ENCODE measurements around the gene DEDD2. TPM values are rescaled to one million over a fixed set of nuclear protein-coding genes. Genes with fewer than 3 reads are reported as not detected.

DEDD2 gene
- polyA plus RNA-seq, 3 donors = 125 to 141 (median 133) TPM

DNA sequence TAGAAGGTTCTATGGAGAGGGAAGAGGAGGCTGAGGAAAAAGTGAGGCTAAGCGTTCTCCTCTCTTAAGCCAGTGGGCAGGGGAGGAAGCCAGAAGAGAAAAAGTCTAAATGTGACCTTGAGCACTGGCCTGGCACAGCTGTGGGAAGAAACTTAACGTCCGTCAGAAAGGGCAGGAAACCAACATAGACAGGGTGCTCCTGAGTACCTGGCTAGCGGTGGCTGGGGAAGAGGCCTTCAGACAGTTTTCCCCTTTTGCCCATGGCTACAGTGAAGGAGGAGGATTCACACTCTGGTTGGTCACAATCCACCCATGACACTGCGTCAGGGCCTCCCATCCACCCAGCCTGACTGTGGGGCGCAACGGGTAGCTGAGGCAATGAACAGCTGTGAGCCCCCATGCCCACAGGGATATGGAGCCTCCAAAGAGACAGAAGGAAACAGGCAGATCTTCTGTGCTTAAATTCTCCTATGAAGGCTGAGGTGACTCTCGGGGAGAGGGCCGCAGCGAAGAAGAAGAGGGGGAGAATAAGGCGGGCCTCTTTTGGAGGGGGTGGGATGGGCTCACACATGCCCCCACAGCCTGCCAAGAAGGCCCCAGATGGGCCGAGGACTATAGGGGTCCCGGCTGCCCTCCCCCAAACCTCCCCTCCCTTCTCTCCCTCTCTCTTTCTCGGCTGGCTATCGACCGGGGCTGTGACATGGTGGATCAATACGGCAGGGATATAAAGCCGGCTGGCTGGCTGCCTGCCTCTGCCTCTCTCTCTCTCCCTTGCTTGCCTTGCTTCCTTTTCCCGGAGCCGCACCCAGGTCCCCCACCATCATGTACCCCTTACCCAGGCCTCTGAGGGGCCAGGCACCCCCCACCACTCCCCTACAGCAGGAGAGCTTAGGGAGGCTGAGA, 65.4 kb downstream of the DEDD2 start:
- Histone ChIP-seq H3K9ac (ENCODE audit: insufficient read depth, low read length, poor library complexity, severe bottlenecking) (no peak overlapping the region), H4K20me1 (ENCODE audit: insufficient read depth, low read length) (no peaks in the 10 kb centered on the region), H3K9me3 (replicated peaks in 1 of 2; ENCODE audit: control insufficient read depth in 1 of 2, insufficient read depth in 1 of 2, low read length in 2 of 2) (no peaks in the 10 kb centered on the region), H3K4me2 (replicated peaks; ENCODE audit: extremely low read depth, low read length, poor library complexity, severe bottlenecking) (no peak overlapping the region), H3K4me1 (ENCODE audit: control insufficient read depth in 1 of 2, insufficient read depth in 2 of 2, low read length in 2 of 2) (peaks cover 9% of the 10 kb centered on the region in 2 donors), H3K79me2 (ENCODE audit: insufficient read depth, low read length) (no peaks in the 10 kb centered on the region), H2AFZ (ENCODE audit: insufficient read depth, low read depth, low read length, poor library complexity, severe bottlenecking) (no peak overlapping the region), H3K27ac (ENCODE audit: low read depth in 1 of 2, low read length in 2 of 2) (no peak overlapping the region), H3K36me3 (replicated peaks in 1 of 2; ENCODE audit: control insufficient read depth in 1 of 2, insufficient read depth in 2 of 2, low read length in 2 of 2) (no peaks in the 10 kb centered on the region), H3K27me3 (ENCODE audit: control insufficient read depth in 2 of 2, insufficient read depth in 2 of 2, low read length in 2 of 2) (peaks cover 0 to 4% of the 10 kb centered on the region in 2 donors), H3K4me3 (replicated peaks in 1 of 3; ENCODE audit: low read depth in 2 of 3, low read length in 3 of 3) (no peak overlapping the region)
- Mint-ChIP-seq H3K27me3 (ENCODE audit: low read depth in 3 of 3) (peaks cover 18 to 31% (median 20%) of the 10 kb centered on the region in 3 donors), H3K36me3 (no peaks in the 10 kb centered on the region), H3K4me3 (no peak overlapping the region), H3K9me3 (peaks cover 0 to 2% (median 0%) of the 10 kb centered on the region in 7 donors), H3K27ac (peak overlapping the region in 1 of 7 donors; percentile 55), H3K4me1 (peaks cover 19% of the 10 kb centered on the region)
- WGBS (ENCODE audit: insufficient coverage) = 100% methylated on average over 8 of the region's 20 CpGs
- no peak for DNase-seq
- intact Hi-C loops (cut with micrococcal nuclease) = no loop called here
- TF ChIP-seq, protein P1, sequence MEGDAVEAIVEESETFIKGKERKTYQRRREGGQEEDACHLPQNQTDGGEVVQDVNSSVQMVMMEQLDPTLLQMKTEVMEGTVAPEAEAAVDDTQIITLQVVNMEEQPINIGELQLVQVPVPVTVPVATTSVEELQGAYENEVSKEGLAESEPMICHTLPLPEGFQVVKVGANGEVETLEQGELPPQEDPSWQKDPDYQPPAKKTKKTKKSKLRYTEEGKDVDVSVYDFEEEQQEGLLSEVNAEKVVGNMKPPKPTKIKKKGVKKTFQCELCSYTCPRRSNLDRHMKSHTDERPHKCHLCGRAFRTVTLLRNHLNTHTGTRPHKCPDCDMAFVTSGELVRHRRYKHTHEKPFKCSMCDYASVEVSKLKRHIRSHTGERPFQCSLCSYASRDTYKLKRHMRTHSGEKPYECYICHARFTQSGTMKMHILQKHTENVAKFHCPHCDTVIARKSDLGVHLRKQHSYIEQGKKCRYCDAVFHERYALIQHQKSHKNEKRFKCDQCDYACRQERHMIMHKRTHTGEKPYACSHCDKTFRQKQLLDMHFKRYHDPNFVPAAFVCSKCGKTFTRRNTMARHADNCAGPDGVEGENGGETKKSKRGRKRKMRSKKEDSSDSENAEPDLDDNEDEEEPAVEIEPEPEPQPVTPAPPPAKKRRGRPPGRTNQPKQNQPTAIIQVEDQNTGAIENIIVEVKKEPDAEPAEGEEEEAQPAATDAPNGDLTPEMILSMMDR (IDR thresholded peaks at IDR 0.05) = no peak

DNA sequence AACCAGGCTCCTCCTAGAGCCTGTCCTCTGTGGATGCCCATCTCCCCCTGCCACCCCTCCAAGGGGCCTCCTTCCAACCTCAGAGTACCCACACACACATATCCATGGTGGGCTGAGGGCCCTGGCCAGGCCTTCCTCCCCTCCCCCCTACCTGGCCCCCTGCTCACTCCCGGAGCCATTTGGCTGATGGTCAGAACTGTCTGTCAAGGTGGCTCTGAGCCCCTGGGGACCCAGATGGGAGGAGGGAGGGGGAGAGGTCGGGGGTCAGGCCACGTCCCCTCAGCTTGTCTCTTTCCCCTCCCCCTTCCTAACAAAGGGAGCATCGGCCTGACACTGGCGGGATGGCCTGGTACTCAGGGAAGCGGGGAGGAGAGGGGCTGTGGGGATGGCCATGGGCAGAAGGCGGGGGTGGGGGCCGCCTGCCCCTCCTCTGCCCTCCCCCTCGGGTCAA, 66.5 kb downstream of the DEDD2 start:
- Histone ChIP-seq H3K9me3 (replicated peaks in 1 of 2; ENCODE audit: control insufficient read depth in 1 of 2, insufficient read depth in 1 of 2, low read length in 2 of 2) (no peaks in the 10 kb centered on the region), H3K4me1 (ENCODE audit: control insufficient read depth in 1 of 2, insufficient read depth in 2 of 2, low read length in 2 of 2) (peaks cover 9 to 12% of the 10 kb centered on the region in 2 donors), H3K27me3 (ENCODE audit: control insufficient read depth in 2 of 2, insufficient read depth in 2 of 2, low read length in 2 of 2) (peaks cover 0 to 4% of the 10 kb centered on the region in 2 donors), H3K27ac (ENCODE audit: low read depth in 1 of 2, low read length in 2 of 2) (no peak overlapping the region), H3K79me2 (ENCODE audit: insufficient read depth, low read length) (no peaks in the 10 kb centered on the region), H3K4me3 (replicated peaks in 1 of 3; ENCODE audit: low read depth in 2 of 3, low read length in 3 of 3) (no peak overlapping the region), H3K4me2 (replicated peaks; ENCODE audit: extremely low read depth, low read length, poor library complexity, severe bottlenecking) (no peak overlapping the region), H2AFZ (ENCODE audit: insufficient read depth, low read depth, low read length, poor library complexity, severe bottlenecking) (no peak overlapping the region), H3K36me3 (replicated peaks in 1 of 2; ENCODE audit: control insufficient read depth in 1 of 2, insufficient read depth in 2 of 2, low read length in 2 of 2) (no peaks in the 10 kb centered on the region), H4K20me1 (ENCODE audit: insufficient read depth, low read length) (no peaks in the 10 kb centered on the region), H3K9ac (ENCODE audit: insufficient read depth, low read length, poor library complexity, severe bottlenecking) (no peak overlapping the region)
- DNase-seq = no peak
- Mint-ChIP-seq H3K4me1 (peaks cover 24% of the 10 kb centered on the region), H3K27me3 (ENCODE audit: low read depth in 3 of 3) (peaks cover 20 to 36% (median 24%) of the 10 kb centered on the region in 3 donors), H3K36me3 (no peaks in the 10 kb centered on the region), H3K4me3 (no peak overlapping the region), H3K9me3 (peaks cover 0 to 2% (median 0%) of the 10 kb centered on the region in 7 donors), H3K27ac (no peak overlapping the region)
- 100% methylated on average over 1 of the region's 9 CpGs for WGBS (ENCODE audit: insufficient coverage)
- TF ChIP-seq, protein P1 (IDR thresholded peaks at IDR 0.05) = no peak
- intact Hi-C loops (cut with micrococcal nuclease) = no loop called here
